Measurements from ENCODE around the gene MBD4. TPM values are rescaled to one million over a fixed set of nuclear protein-coding genes. Genes with fewer than 3 reads are reported as not detected.
A peak's percentile ranks its signal among the peaks of the same experiment; 100 is the strongest.

The MBD4 gene
- total RNA-seq, 1 experiment from 2014 or later = 15.7 TPM

- H3K4me1 ChIP-seq (ENCODE audit: control insufficient read depth in 1 of 2, insufficient read depth in 2 of 2, low read length in 2 of 2) = peaks cover 0 to 17% of the 10 kb centered on the region in 2 experiments; a peak in 2 of 4 replicates
- no peaks in the 10 kb centered on the region for H3K9me2 ChIP-seq (ENCODE audit: insufficient read depth)
- ChIA-PET POLR2A (no interaction called here), RAD21 (ENCODE audit: low non-redundant PET in 1 of 2, low total read pairs in 2 of 2, uncharacterized antibody in 2 of 2, unreplicated experiment in 2 of 2) (no interaction called here), CTCF (no interaction called here)
- no peaks in the 10 kb centered on the region for H3K79me2 ChIP-seq (ENCODE audit: insufficient read depth, low read length)
- intact Hi-C loops (cut with micrococcal nuclease) = no loop called here
- no peak within 1 kb of the TSS for H3K9ac ChIP-seq (ENCODE audit: low read length)
- TF ChIP-seq, protein P1, sequence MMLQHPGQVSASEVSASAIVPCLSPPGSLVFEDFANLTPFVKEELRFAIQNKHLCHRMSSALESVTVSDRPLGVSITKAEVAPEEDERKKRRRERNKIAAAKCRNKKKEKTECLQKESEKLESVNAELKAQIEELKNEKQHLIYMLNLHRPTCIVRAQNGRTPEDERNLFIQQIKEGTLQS (IDR thresholded peaks at IDR 0.05) = no peak
- TF ChIP-seq SRF (IDR thresholded peaks at IDR 0.05; ENCODE audit: low read depth) = no peak
- TF ChIP-seq POLR2A (IDR thresholded peaks at IDR 0.05; ENCODE audit: borderline replicate concordance, extremely low read depth, insufficient read depth, insufficient read length) = no peak
- no peak for TF ChIP-seq ZBTB33 (IDR thresholded peaks at IDR 0.05; ENCODE audit: extremely low read depth, insufficient replicate concordance, low read length)
- TF ChIP-seq POLR2AphosphoS5 (IDR thresholded peaks at IDR 0.05; ENCODE audit: low read depth, low read length) = no peak
- no peak for TF ChIP-seq ZFX (IDR thresholded peaks at IDR 0.05)
- no peak for TF ChIP-seq RAD21 (IDR thresholded peaks at IDR 0.05; ENCODE audit: low read depth)
- no TSS peak for BruUV-seq (replicated peaks)
- H3K4me3 ChIP-seq (replicated peaks in 1 of 2; ENCODE audit: low read depth in 1 of 2, low read length in 2 of 2) = no peak within 1 kb of the TSS
- peaks cover 22 to 31% of the 10 kb centered on the region in 2 experiments for H3K36me3 ChIP-seq (ENCODE audit: control insufficient read depth in 1 of 2, insufficient read depth in 2 of 2, low read length in 2 of 2)
- H3K27me3 ChIP-seq (ENCODE audit: insufficient read depth, low read length) = no peaks in the 10 kb centered on the region
- H4K20me1 ChIP-seq (ENCODE audit: insufficient read depth) = no peaks in the 10 kb centered on the region
- no peak within 1 kb of the TSS for H3K27ac ChIP-seq (ENCODE audit: low read depth, low read length)
- H2AFZ ChIP-seq (ENCODE audit: low read depth, low read length, poor library complexity, severe bottlenecking) = no peak within 1 kb of the TSS
- DNase-seq (ENCODE audit: low read depth, low spot score) (no peak), ATAC-seq (peak; percentile 59)
- H3K4me2 ChIP-seq (ENCODE audit: low read length) = no peak within 1 kb of the TSS
- H3K9me3 ChIP-seq (ENCODE audit: control insufficient read depth in 1 of 2, insufficient read depth in 1 of 2, low read depth in 1 of 2, low read length in 2 of 2) = no peaks in the 10 kb centered on the region
Measured at GRCh38 chr3:129428376-129429079, 11.2 kb downstream of the MBD4 start, which contains the start of gene EFCAB12. TSS of gene EFCAB12 (minus strand) at chr3:129428636. CDS start at chr3:129428488, 148 bp downstream.

Data from HCT116 (cell line).